Panc1 (cell line): ENCODE measurements around the gene KATNAL1. TPM values are rescaled to one million over a fixed set of nuclear protein-coding genes. Genes with fewer than 3 reads are reported as not detected.

ENCODE experiments used
- ATAC-seq: fragments of 200-7000 bp; cut with Tn5 transposase; 2 replicates; pipeline ENCODE4 v1.9.1; 2020; ENCODE audit warnings: mild to moderate bottlenecking, moderate library complexity
- BruUV-seq: library from RNA; stranded (reverse); fragments of 400-500 nt; replicated peaks from 2 replicates; lab custom pipeline; 2021; lab: Mats Ljungman, UMichigan
- CTCF ChIA-PET: fragments of 300-600 bp; sonication (Branson Sonifier 250); formaldehyde crosslinking; loops from one replicate; lab custom pipeline; 2022; ENCODE audit warnings: antibody characterized with exemption; lab: Charles Lee
- POLR2A ChIA-PET: fragments of 300-600 bp; sonication (Branson Sonifier 250); formaldehyde crosslinking; loops from one replicate; lab custom pipeline; 2022; ENCODE audit warnings: antibody characterized with exemption; lab: Charles Lee
- DNase-seq: peaks from one replicate; pipeline ENCODE4 v3.0.0-alpha.2; 2010; ENCODE audit warnings: low read depth, low spot score
- H3K27ac ChIP-seq: 2 replicates; pipeline ENCODE4 v1.5.1; 2011; ENCODE audit warnings: mild to moderate bottlenecking, low read length, inconsistent platforms
- H3K27me3 ChIP-seq: fragments of 200-500 bp; sonication (Bioruptor generic); 2 replicates; pipeline ENCODE4 v1.6.0; 2014; ENCODE audit warnings: low read length, inconsistent platforms; ENCODE audit not compliant: control insufficient read depth, insufficient read depth
- H3K36me3 ChIP-seq: fragments of 200-500 bp; sonication (Bioruptor generic); 2 replicates; pipeline ENCODE4 v1.5.1; 2014; ENCODE audit warnings: inconsistent platforms, mild to moderate bottlenecking, low read length, moderate library complexity; ENCODE audit not compliant: control insufficient read depth, insufficient read depth
- H3K4me1 ChIP-seq: 2 replicates; pipeline ENCODE4 v1.5.1; 2011; ENCODE audit warnings: inconsistent platforms, mild to moderate bottlenecking, low read length, moderate library complexity; ENCODE audit not compliant: control insufficient read depth, insufficient read depth
- H3K4me3 ChIP-seq, 2 experiments: 2 replicates each; pipeline ENCODE4 v1.5.1; 2011 to 2012; ENCODE audit warnings: low read depth in 2 of 2, low read length in 2 of 2, mild to moderate bottlenecking in 2 of 2, inconsistent platforms in 1 of 2, moderate library complexity in 1 of 2
- H3K9me3 ChIP-seq: fragments of 200-500 bp; sonication (Bioruptor generic); 2 replicates; pipeline ENCODE4 v1.5.1; 2014; ENCODE audit warnings: low read depth, mild to moderate bottlenecking, inconsistent platforms, low read length, moderate library complexity; ENCODE audit not compliant: control insufficient read depth, insufficient read depth
- CTCF ChIP-seq: fragments of 450-650 bp; IDR thresholded peaks from 2 replicates; pipeline ENCODE4 v1.5.1; 2017; ENCODE audit warnings: mild to moderate bottlenecking
- POLR2AphosphoS5 ChIP-seq: IDR thresholded peaks from 2 replicates; pipeline ENCODE4 v1.6.1; 2012; ENCODE audit warnings: mild to moderate bottlenecking, low read depth, low read length, moderate library complexity
- REST ChIP-seq, 2 experiments: IDR thresholded peaks; 2 replicates each; pipeline ENCODE4 v1.6.1; 2011 to 2012; ENCODE audit warnings: low read depth in 2 of 2, control low read depth in 1 of 2, low read length in 1 of 2, mild to moderate bottlenecking in 1 of 2, moderate library complexity in 1 of 2; ENCODE audit not compliant: insufficient read depth in 1 of 2
- SIN3A ChIP-seq: IDR thresholded peaks from 2 replicates; pipeline ENCODE4 v1.6.1; 2012; ENCODE audit warnings: low read depth, mild to moderate bottlenecking, low read length, moderate library complexity, borderline replicate concordance; ENCODE audit not compliant: insufficient read depth
- TCF7L2 ChIP-seq: IDR thresholded peaks from 2 replicates; pipeline ENCODE4 v1.6.1; 2011; ENCODE audit warnings: mild to moderate bottlenecking, low read depth, low read length, inconsistent platforms
- in situ Hi-C: cut with HindIII; loops from 2 replicates; pipeline ENCODE4 v1.10.0; 2016; ENCODE audit warnings: low sequenced_read_pairs, low pct_unique_long_range_greater_than_20kb
- intact Hi-C: fragments of 100-400 bp; cut with micrococcal nuclease; formaldehyde crosslinking; loops from one replicate; pipeline ENCODE4 v1.10.0; 2022; ENCODE audit not compliant: unreplicated experiment
- total RNA-seq: library from RNA; stranded (reverse); gene quantifications from one replicate; pipeline ENCODE4 v1.2.1, GENCODE V29; 2021; ENCODE audit not compliant: unreplicated experiment

Gene KATNAL1
- total RNA-seq, 1 experiment from 2014 or later = 34.3 TPM

- ATAC-seq = no peak
- Histone ChIP-seq H3K27ac (no peak overlapping the region), H3K4me3 (no peak overlapping the region), H3K9me3 (no peaks in the 10 kb centered on the region), H3K36me3 (no peaks in the 10 kb centered on the region), H3K27me3 (no peaks in the 10 kb centered on the region), H3K4me1 (no peaks in the 10 kb centered on the region)
- POLR2A ChIA-PET = no interaction called here
- intact Hi-C loops (no loop called here), in situ Hi-C loops (no loop called here)
- DNase-seq = no peak
- CTCF ChIA-PET = no interaction called here
- BruUV-seq = no TSS peak
- no peak for TF ChIP-seq REST (IDR thresholded peaks at IDR 0.05; ENCODE audit: insufficient read depth in 1 of 2, low read depth in 2 of 2, low read length in 1 of 2)
- TF ChIP-seq TCF7L2 = no peak
- TF ChIP-seq SIN3A = no peak
- TF ChIP-seq POLR2AphosphoS5 = no peak
Measured at GRCh38 chr13:30222254-30222653, 85.1 kb downstream of the KATNAL1 start.

GRCh38 chr13:30216111-30216510 is 91.2 kb downstream of the KATNAL1 start:
- H3K27me3 ChIP-seq = no peaks in the 10 kb centered on the region
- no peak for TF ChIP-seq SIN3A
- TF ChIP-seq REST (IDR thresholded peaks at IDR 0.05; ENCODE audit: insufficient read depth in 1 of 2, low read depth in 2 of 2, low read length in 1 of 2) = no peak
- TF ChIP-seq CTCF = no peak
- TF ChIP-seq TCF7L2 = no peak
- TF ChIP-seq POLR2AphosphoS5 = no peak
- in situ Hi-C loops = no loop called here
- CTCF ChIA-PET = interaction anchor here (0.5 kb wide), 1 partner anchor 959 kb away, joined by 3 read pairs; no protein-coding TSS in a partner anchor
- intact Hi-C loops = no loop called here
- POLR2A ChIA-PET = no interaction called here
- H3K4me3 ChIP-seq = no peak overlapping the region
- no peaks in the 10 kb centered on the region for H3K4me1 ChIP-seq
- H3K36me3 ChIP-seq = no peaks in the 10 kb centered on the region
- ATAC-seq = no peak
- H3K9me3 ChIP-seq = no peaks in the 10 kb centered on the region
- no peak overlapping the region for H3K27ac ChIP-seq
- no TSS peak for BruUV-seq
- no peak for DNase-seq
